Neural cell (in vitro differentiated cells): Measurements from ENCODE around the gene SARS2.

ENCODE experiments used
- CTCF ChIP-seq: fragments of 450-650 bp; IDR thresholded peaks from 2 replicates; pipeline ENCODE4 v1.5.1; 2014; ENCODE audit warnings: antibody characterized with exemption, mild to moderate bottlenecking, moderate library complexity; ENCODE audit not compliant: poor library complexity, severe bottlenecking
- EP300 ChIP-seq: fragments of 450-650 bp; conservative IDR thresholded peaks from 2 replicates; pipeline ENCODE4 v1.6.1; 2014; ENCODE audit warnings: antibody characterized with exemption, mild to moderate bottlenecking, moderate library complexity; ENCODE audit not compliant: poor library complexity, severe bottlenecking
- EZH2 ChIP-seq: fragments of 200-600, 300-800 bp; shearing (Covaris generic), sonication (generic); IDR thresholded peaks from 2 replicates; pipeline ENCODE4 v1.6.1; 2014; ENCODE audit warnings: antibody characterized with exemption, low read length, borderline replicate concordance, mild to moderate bottlenecking; ENCODE audit not compliant: insufficient read depth, poor library complexity, severe bottlenecking
- POLR2AphosphoS5 ChIP-seq: IDR thresholded peaks from 2 replicates; pipeline ENCODE4 v1.6.1; 2012
- RAD21 ChIP-seq: fragments of 450-650 bp; conservative IDR thresholded peaks from 2 replicates; pipeline ENCODE4 v1.6.1; 2014; ENCODE audit warnings: antibody characterized with exemption, mild to moderate bottlenecking, moderate library complexity

- TF ChIP-seq CTCF, result no peak
- TF ChIP-seq RAD21, result no peak
- no peak for TF ChIP-seq POLR2AphosphoS5
- no peak for TF ChIP-seq EP300
- no peak for TF ChIP-seq EZH2
Observed at GRCh38 chr19:38928391-38929001, 2.1 kb downstream of the SARS2 start.
